WTC11 (cell line): Measurements from ENCODE around the gene MICAL3. TPM values are rescaled to one million over a fixed set of nuclear protein-coding genes. Genes with fewer than 3 reads are reported as not detected.

Source experiments
- ATAC-seq: fragments of 200-7000 bp; cut with Tn5 transposase; 2 replicates; pipeline ENCODE4 v1.10.0; 2021; ENCODE audit warnings: mild to moderate bottlenecking, moderate library complexity
- CTCF ChIA-PET: fragments of 300-600 bp; sonication (Branson Sonifier 250); formaldehyde crosslinking; loops from one replicate; lab custom pipeline; 2021; ENCODE audit warnings: antibody characterized with exemption; lab: Charles Lee
- POLR2A ChIA-PET: fragments of 350-600 bp; sonication (Branson Sonifier 250); formaldehyde crosslinking; loops from one replicate; lab custom pipeline; 2021; ENCODE audit warnings: antibody characterized with exemption; lab: Charles Lee
- DNase-seq: peaks from one replicate; pipeline ENCODE4 v3.0.0; 2021; ENCODE audit warnings: low spot score
- H3K27ac Mint-ChIP-seq: 2 replicates; pipeline ENCODE4 v1.8.0; 2021; ENCODE audit warnings: mixed read lengths
- H3K27me3 Mint-ChIP-seq: 2 replicates; pipeline ENCODE4 v1.8.0; 2021; ENCODE audit warnings: low read depth, mild to moderate bottlenecking, moderate library complexity, mixed read lengths
- H3K36me3 Mint-ChIP-seq: 2 replicates; pipeline ENCODE4 v1.8.0; 2021; ENCODE audit warnings: mixed read lengths
- H3K4me1 Mint-ChIP-seq: 2 replicates; pipeline ENCODE4 v1.8.0; 2022; ENCODE audit warnings: mixed read lengths
- H3K4me3 Mint-ChIP-seq: 2 replicates; pipeline ENCODE4 v1.8.0; 2021; ENCODE audit warnings: mild to moderate bottlenecking, moderate library complexity, mixed read lengths
- H3K9me3 Mint-ChIP-seq: 2 replicates; pipeline ENCODE4 v1.8.0; 2021; ENCODE audit warnings: mixed read lengths
- FOXJ3 ChIP-seq: sonication (generic); formaldehyde crosslinking; IDR thresholded peaks from 2 replicates; pipeline ENCODE4 v1.9.0; 2021; ENCODE audit warnings: missing genetic modification reagents, mild to moderate bottlenecking, borderline replicate concordance
- HMGA2 ChIP-seq: fragments of 250-450 bp; sonication (Bioruptor Pico); IDR thresholded peaks from 2 replicates; pipeline ENCODE4 v1.4.0; 2021; ENCODE audit warnings: mild to moderate bottlenecking, moderate library complexity
- JAZF1 ChIP-seq: fragments of 250-450 bp; sonication (Bioruptor Pico); IDR thresholded peaks from 2 replicates; pipeline ENCODE4 v1.9.0; 2021; ENCODE audit warnings: moderate library complexity, mild to moderate bottlenecking, inconsistent platforms
- MAX ChIP-seq: sonication (generic); formaldehyde crosslinking; IDR thresholded peaks from 2 replicates; pipeline ENCODE4 v1.8.0; 2022; ENCODE audit warnings: mild to moderate bottlenecking, missing genetic modification reagents
- NR1H2 ChIP-seq: sonication (generic); formaldehyde crosslinking; IDR thresholded peaks from 2 replicates; pipeline ENCODE4 v1.9.0; 2021; ENCODE audit warnings: mild to moderate bottlenecking, moderate library complexity, missing genetic modification reagents
- RELA ChIP-seq: sonication (generic); formaldehyde crosslinking; IDR thresholded peaks from 2 replicates; pipeline ENCODE4 v1.8.1; 2022; ENCODE audit warnings: missing genetic modification reagents, mild to moderate bottlenecking, borderline replicate concordance
- SMAD3 ChIP-seq: sonication (generic); formaldehyde crosslinking; IDR thresholded peaks from 2 replicates; pipeline ENCODE4 v1.8.0; 2022; ENCODE audit warnings: missing genetic modification reagents, mild to moderate bottlenecking, borderline replicate concordance
- SMAD4 ChIP-seq: sonication (generic); formaldehyde crosslinking; IDR thresholded peaks from 2 replicates; pipeline ENCODE4 v1.8.0; 2022; ENCODE audit warnings: mild to moderate bottlenecking, missing genetic modification reagents
- STAT6 ChIP-seq: sonication (generic); formaldehyde crosslinking; conservative IDR thresholded peaks from 2 replicates; pipeline ENCODE4 v1.8.1; 2023; ENCODE audit warnings: mild to moderate bottlenecking, low read depth, missing genetic modification reagents, moderate library complexity
- USF2 ChIP-seq: sonication (generic); formaldehyde crosslinking; IDR thresholded peaks from 2 replicates; pipeline ENCODE4 v1.8.1; 2023; ENCODE audit warnings: mild to moderate bottlenecking, missing genetic modification reagents, moderate library complexity
- ZBTB43 ChIP-seq: sonication (generic); formaldehyde crosslinking; IDR thresholded peaks from 2 replicates; pipeline ENCODE4 v1.8.1; 2023; ENCODE audit warnings: mild to moderate bottlenecking, missing genetic modification reagents
- ZNF317 ChIP-seq: sonication (generic); formaldehyde crosslinking; IDR thresholded peaks from 2 replicates; pipeline ENCODE4 v1.8.1; 2023; ENCODE audit warnings: low read depth, mild to moderate bottlenecking, moderate library complexity, missing genetic modification reagents, borderline replicate concordance
- total RNA-seq: library from RNA; stranded (reverse); gene quantifications from 3 replicates; pipeline ENCODE4 v1.2.3, GENCODE V29; 2021
- TF ChIP-seq, protein P1 (sequence below): sonication (generic); formaldehyde crosslinking; conservative IDR thresholded peaks from 2 replicates; pipeline ENCODE4 v1.8.1; 2022; ENCODE audit warnings: mild to moderate bottlenecking, missing genetic modification reagents
- TF ChIP-seq, protein P2 (sequence below): fragments of 200-600 bp; IDR thresholded peaks from 2 replicates; pipeline ENCODE4 v1.8.0; 2022; ENCODE audit warnings: antibody characterized with exemption

MICAL3 gene
- total RNA-seq, 1 experiment from 2014 or later: 41.2 TPM

DNA sequence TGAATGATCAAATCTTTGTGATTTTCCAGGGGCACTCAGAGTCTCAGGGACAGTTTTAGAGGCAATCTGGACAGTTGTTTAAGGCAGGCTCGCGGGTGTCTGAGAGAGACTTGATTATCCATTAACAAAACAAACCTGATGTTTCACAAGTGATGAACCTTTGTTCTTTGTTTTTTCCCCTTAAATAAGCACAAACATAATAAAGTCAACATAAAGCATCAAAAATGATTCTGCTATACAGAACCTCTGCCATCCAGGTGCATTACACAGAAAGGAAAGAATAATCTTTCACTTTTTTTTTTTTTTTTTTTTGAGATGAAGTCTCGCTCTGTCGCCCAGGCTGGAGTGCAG, 263.2 kb downstream of the MICAL3 start:
- ChIA-PET POLR2A (no interaction called here), CTCF (interaction anchor here (1.1 to 1.4 kb wide), 2 partner anchors 18 to 27 kb away, joined by 3 to 6 read pairs; no protein-coding TSS in a partner anchor)
- H3K36me3 Mint-ChIP-seq: no peaks in the 10 kb centered on the region
- TF ChIP-seq ZBTB43 (CRISPR knock-in tag) (no peak), JAZF1 (CRISPR knock-in tag) (no peak), MAX (CRISPR knock-in tag) (no peak), RELA (CRISPR knock-in tag) (no peak), NR1H2 (CRISPR knock-in tag) (no peak), FOXJ3 (CRISPR knock-in tag) (no peak), ZNF317 (CRISPR knock-in tag) (no peak), SMAD3 (no peak), USF2 (no peak), STAT6 (no peak), SMAD4 (CRISPR knock-in tag) (no peak)
- TF ChIP-seq, protein P1, sequence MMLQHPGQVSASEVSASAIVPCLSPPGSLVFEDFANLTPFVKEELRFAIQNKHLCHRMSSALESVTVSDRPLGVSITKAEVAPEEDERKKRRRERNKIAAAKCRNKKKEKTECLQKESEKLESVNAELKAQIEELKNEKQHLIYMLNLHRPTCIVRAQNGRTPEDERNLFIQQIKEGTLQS: no peak
- TF ChIP-seq, all 79 proteins: peak for 0
- ATAC-seq (no peak), DNase-seq (no peak)
- no peak overlapping the region for H3K4me3 Mint-ChIP-seq
- no peaks in the 10 kb centered on the region; the same call in 1 of the 2 replicates for H3K27me3 Mint-ChIP-seq
- H3K9me3 Mint-ChIP-seq: no peaks in the 10 kb centered on the region
- H3K4me1 Mint-ChIP-seq: peaks cover 6% of the 10 kb centered on the region; the same call in 1 of the 2 replicates
- H3K27ac Mint-ChIP-seq: no peak overlapping the region

DNA sequence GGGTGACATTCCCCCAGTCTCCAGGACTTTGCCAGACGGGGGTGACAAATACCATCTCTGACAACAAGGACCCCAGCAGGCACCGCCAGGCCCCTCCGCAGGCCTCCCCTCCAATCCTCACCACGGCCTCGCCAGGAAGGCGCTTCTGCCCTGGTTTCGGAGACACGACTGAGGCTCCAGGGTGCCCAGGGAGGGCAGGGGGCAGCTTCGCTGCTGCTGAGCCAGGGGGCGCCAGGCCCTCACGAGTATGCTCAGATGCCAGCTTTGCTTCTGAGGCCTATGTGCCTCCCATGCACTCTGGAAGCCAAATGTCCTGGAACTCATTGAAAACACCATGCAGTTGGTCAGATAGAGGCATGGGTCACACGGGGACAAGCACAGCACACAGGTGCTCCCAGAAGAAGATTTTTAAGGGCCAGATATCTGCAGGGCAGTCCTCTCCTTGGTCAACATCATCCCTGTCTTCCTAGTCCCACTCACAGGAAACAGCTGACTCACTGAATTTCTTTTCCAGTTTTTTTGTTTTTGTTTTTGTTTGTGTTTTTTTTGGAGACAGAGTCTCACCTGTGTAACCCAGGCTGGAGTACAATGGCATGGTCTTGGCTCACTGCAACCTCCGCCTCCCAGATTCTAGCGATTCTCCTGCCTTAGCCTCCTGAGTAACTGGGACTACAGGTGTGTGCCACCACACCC, 270.0 kb downstream of the MICAL3 start:
- H3K27ac Mint-ChIP-seq: no peak overlapping the region
- H3K36me3 Mint-ChIP-seq: no peaks in the 10 kb centered on the region
- ChIA-PET POLR2A (interaction anchor here (0.6 kb wide), 1 partner anchor 99 kb away, joined by 3 read pairs; no protein-coding TSS in a partner anchor), CTCF (interaction anchor here (0.6 to 3.5 kb wide), 15 partner anchors 9 to 322 kb away, joined by 3 to 63 read pairs (median 6); partner anchors contain the start of gene PEX26)
- H3K27me3 Mint-ChIP-seq: no peaks in the 10 kb centered on the region
- peak; percentile 81 for ATAC-seq
- peak; percentile 59 for DNase-seq
- no peaks in the 10 kb centered on the region for H3K9me3 Mint-ChIP-seq
- H3K4me3 Mint-ChIP-seq: no peak overlapping the region
- H3K4me1 Mint-ChIP-seq: no peaks in the 10 kb centered on the region
- TF ChIP-seq, protein P2, sequence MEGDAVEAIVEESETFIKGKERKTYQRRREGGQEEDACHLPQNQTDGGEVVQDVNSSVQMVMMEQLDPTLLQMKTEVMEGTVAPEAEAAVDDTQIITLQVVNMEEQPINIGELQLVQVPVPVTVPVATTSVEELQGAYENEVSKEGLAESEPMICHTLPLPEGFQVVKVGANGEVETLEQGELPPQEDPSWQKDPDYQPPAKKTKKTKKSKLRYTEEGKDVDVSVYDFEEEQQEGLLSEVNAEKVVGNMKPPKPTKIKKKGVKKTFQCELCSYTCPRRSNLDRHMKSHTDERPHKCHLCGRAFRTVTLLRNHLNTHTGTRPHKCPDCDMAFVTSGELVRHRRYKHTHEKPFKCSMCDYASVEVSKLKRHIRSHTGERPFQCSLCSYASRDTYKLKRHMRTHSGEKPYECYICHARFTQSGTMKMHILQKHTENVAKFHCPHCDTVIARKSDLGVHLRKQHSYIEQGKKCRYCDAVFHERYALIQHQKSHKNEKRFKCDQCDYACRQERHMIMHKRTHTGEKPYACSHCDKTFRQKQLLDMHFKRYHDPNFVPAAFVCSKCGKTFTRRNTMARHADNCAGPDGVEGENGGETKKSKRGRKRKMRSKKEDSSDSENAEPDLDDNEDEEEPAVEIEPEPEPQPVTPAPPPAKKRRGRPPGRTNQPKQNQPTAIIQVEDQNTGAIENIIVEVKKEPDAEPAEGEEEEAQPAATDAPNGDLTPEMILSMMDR: peak; percentile 37; the same call in 1 of the 2 replicates
- TF ChIP-seq HMGA2: no peak
